GM18873 (cell line): Measurements from ENCODE around the gene TNRC6A.
A peak's percentile ranks its signal among the peaks of the same experiment; 100 is the strongest.
"Not testable (repeated sequence)": the region's sequence is repeated elsewhere in the genome, so short reads cannot be mapped to it uniquely, and the experiment has no call there.

Source experiments
- ATAC-seq: cut with Tn5 transposase; IDR thresholded peaks from one replicate; pipeline ENCODE4 v1.9.1; 2021; ENCODE audit warnings: mild to moderate bottlenecking, moderate library complexity, moderate number of reproducible peaks; ENCODE audit not compliant: unreplicated experiment, low FRiP score

TNRC6A gene

DNA sequence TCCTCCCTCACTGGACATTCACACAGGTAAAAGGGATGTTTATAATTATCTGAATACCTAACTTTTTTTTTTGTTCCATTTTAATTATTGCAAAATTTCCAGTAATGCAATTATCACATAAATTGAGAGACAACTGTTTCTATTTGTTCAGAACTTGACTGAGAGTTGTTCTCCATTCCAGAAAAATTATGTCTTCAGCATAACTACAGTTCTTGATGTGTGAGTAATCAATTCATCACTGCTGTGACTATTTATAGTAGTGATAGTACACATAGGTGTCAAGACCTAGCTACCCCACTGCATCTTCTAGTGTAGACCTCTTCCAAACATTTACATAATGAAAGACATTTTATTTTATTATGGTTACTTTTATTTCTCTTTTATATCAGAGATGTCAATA lies 5.8 kb upstream of the TNRC6A start:
- ATAC-seq, result no peak

DNA sequence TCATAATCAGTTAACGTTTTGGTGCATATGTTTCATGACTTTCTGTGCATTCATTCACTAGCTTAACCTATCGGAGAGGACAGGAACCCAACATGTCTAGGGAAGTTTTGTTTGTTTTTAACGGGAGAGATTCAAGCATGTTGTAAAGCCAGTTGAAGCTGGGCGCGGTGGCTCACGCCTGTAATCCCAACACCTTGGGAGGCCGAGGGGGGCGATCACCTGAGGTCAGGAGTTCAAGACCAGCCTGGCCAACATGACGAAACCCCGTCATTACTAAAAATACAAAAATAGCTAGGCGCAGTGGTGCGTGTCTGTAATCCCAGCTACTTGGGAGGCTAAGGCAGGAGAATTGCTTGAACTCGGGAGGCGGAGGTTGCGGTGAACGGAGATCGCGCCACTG lies 1.4 kb upstream of the TNRC6A start:
- ATAC-seq, result no peak

DNA sequence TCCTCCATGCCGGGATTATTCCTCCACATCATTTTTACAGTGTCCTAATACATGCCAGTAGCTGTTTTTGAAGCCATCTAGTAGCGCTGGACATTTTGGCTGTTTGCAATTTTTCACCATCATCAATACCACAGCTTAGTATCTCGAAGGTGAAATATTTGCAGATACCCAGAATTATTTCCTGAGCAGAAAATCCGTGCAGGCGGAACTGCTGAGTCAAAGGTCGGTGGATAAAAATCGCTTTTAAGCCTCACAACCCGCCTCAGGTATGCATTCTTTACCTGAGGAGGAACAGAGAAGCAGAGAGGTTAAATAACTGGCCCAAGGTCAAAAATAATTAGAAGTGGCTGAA lies 584 bp upstream of the TNRC6A start:
- ATAC-seq, result no peak

GRCh38 chr16:24729951-24730815 lies 732 bp downstream of the TNRC6A start:
- peak; percentile 23 for ATAC-seq

GRCh38 chr16:24730914-24731313 lies 1.5 kb downstream of the TNRC6A start:
- ATAC-seq, result no peak

- no peak for ATAC-seq
These were observed 2.4 kb downstream of the TNRC6A start for GRCh38 chr16:24731722-24732419.

GRCh38 chr16:24734382-24734781 lies 4.9 kb downstream of the TNRC6A start:
- ATAC-seq, result no peak

- ATAC-seq, result no peak
These were observed 7.3 kb downstream of the TNRC6A start for GRCh38 chr16:24736758-24737157.

GRCh38 chr16:24737391-24737871 lies 8.0 kb downstream of the TNRC6A start:
- no peak for ATAC-seq

- no peak for ATAC-seq
These were observed 8.6 kb downstream of the TNRC6A start for GRCh38 chr16:24737916-24738594.

DNA sequence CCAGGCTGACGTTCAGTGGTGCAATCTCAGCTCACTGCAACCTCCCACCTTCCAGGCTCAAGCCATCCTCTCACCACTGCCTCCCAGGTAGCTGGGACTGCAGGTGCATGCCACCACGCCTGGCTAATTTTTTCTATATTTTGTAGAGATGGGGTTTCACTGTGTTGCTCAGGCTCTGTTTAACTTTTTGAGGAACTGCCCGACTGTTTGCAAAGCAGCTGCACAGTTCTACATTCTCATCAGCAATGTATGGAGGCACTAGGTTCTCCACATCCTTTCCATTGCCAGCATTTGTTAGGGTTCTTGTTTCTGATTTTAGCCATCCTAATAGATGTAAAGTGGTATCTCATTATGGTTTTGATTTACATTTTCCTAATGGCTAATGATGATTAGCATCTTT lies 9.4 kb downstream of the TNRC6A start:
- no peak for ATAC-seq

GRCh38 chr16:24741862-24742261 lies 12.4 kb downstream of the TNRC6A start:
- no peak for ATAC-seq

DNA sequence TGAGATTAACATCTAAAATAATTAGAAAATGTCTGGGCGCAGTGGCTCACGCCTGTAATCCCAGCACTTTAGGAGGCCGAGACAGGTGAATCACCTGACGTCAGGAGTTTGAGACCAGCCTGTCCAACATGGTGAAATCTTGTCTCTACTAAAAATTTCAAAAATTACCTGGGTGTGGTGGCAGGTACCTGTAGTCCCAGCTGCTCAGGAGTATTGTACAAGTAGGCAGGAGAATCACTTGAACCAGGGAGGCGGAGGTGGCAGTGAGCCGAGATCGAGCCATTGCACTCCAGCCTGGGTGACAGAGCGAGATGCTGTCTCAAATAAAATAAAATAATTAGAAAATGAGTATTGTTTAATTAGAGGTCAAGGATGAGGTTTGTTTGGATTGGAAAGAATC lies 13.2 kb downstream of the TNRC6A start:
- not testable (repeated sequence) for ATAC-seq

- no peak for ATAC-seq
These were observed 15.9 kb downstream of the TNRC6A start for GRCh38 chr16:24745391-24745790.

- no peak for ATAC-seq
These were observed 16.3 kb downstream of the TNRC6A start for GRCh38 chr16:24745791-24746190.

GRCh38 chr16:24747441-24747840 lies 18.0 kb downstream of the TNRC6A start:
- ATAC-seq, result no peak

DNA sequence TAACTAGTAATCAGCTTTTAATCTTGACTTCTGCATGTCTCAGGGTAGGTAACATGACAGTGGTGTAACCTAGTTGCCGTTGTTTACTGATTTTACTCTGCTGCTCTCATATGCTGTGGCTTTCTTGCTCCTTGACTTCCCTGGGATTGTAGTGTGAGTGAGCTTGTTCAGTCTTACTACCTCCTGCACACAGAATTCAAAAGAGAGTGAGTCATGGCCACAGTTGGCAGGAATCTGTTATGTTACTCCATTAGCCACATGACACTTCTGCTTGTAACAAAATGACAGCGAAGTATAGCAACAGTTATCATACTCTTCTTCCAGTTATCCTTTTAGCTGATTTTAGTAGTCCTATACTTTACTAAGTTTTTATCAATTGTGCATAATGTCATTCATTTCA lies 18.8 kb downstream of the TNRC6A start:
- ATAC-seq, result no peak

DNA sequence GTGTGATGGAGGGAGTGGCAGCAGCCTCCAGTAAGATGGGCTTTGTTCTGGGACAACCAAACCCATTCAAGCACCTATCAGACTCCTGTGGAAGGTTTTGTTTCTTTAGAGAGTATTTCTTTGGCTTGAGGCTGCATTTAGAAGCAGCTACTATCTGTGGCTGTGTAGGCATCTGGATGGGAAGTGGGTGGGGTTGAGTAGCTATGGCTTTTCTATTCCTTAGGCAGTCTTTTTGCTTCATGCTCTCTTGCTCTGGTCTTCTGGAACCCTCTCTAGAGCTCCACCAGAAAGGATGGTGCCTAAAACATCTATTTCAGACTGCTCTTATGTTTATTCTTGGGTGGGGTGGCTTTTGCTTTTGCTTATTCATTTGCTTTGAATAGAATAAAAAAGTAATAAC lies 19.9 kb downstream of the TNRC6A start:
- no peak for ATAC-seq

DNA sequence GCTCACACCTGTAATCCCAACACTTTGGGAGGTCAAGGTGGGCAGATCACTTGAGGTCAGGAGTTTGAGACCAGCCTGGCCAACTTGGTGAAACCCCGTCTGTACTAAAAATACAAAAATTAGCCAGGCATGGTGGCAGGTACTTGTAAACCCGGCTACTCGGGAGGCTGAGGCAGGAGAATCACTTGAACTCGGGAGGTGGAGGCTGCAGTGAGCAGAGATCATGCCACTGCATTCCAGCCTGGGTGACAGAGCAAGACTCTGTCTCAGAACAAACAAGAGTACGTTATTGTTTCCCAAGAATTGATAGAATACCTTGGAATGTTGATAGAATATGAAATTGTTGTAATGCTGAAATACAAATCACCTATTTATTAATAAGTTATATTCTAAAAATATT lies 20.4 kb downstream of the TNRC6A start:
- ATAC-seq, result not testable (repeated sequence)

- ATAC-seq, result no peak
These were observed 23.5 kb downstream of the TNRC6A start for GRCh38 chr16:24753000-24753399.

DNA sequence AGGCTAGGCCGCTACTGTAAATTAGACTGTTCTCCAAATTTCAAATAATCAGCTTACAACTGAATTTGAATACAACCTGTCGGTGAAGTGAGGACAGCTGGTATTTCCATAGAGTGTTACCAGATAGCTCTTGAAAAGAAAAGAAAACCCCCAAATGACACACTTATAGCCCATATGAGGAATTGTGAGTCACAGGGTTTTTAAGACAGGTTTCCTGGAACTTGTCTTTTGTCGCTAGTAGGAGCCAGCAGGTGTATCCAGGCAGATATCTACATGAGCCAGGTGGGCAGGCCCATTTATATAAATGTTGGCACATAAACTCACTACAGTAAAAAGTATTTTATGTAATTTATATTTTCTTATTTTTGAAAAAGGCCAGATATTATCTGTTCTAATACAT lies 24.0 kb downstream of the TNRC6A start:
- ATAC-seq, result no peak
